Smooth muscle cell (in vitro differentiated cells): ENCODE data around the gene INPP4A. TPM values are rescaled to one million over a fixed set of nuclear protein-coding genes. Genes with fewer than 3 reads are reported as not detected.

Source experiments
- DNase-seq: peaks from one replicate; lab custom pipeline; 2025; ENCODE audit not compliant: unreplicated experiment; lab: John Stamatoyannopoulos, UW
- H2AFZ ChIP-seq: fragments of 200-600 bp; sonication (generic); 2 replicates; pipeline ENCODE4 v1.6.0; 2016; ENCODE audit warnings: antibody characterized with exemption, low read depth, mild to moderate bottlenecking
- H3F3A ChIP-seq: fragments of 200-600 bp; sonication (generic); 2 replicates; pipeline ENCODE4 v1.6.0; 2017; ENCODE audit warnings: antibody characterized with exemption, low read depth
- H3K27ac ChIP-seq: fragments of 200-600 bp; sonication (generic); 2 replicates; pipeline ENCODE4 v1.5.1; 2016; ENCODE audit warnings: low read depth, mild to moderate bottlenecking
- H3K27me3 ChIP-seq: fragments of 200-600 bp; sonication (generic); 2 replicates; pipeline ENCODE4 v1.6.1; 2016; ENCODE audit warnings: low read depth, mild to moderate bottlenecking
- H3K36me3 ChIP-seq: fragments of 200-600 bp; sonication (generic); 2 replicates; pipeline ENCODE4 v1.5.1; 2016; ENCODE audit warnings: low read depth
- H3K4me1 ChIP-seq: fragments of 200-600 bp; sonication (generic); 2 replicates; pipeline ENCODE4 v1.5.1; 2016; ENCODE audit warnings: low read depth
- H3K4me2 ChIP-seq: fragments of 200-600 bp; sonication (generic); 2 replicates; pipeline ENCODE4 v1.6.0; 2016; ENCODE audit warnings: mild to moderate bottlenecking
- H3K4me3 ChIP-seq: fragments of 200-600 bp; sonication (generic); 2 replicates; pipeline ENCODE4 v1.5.1; 2016; ENCODE audit warnings: mild to moderate bottlenecking
- H3K79me2 ChIP-seq: fragments of 200-600 bp; sonication (generic); 2 replicates; pipeline ENCODE4 v1.6.0; 2016; ENCODE audit warnings: low read depth, mild to moderate bottlenecking
- H3K9ac ChIP-seq: fragments of 200-600 bp; sonication (generic); 2 replicates; pipeline ENCODE4 v1.6.0; 2016; ENCODE audit warnings: low read depth
- H3K9me3 ChIP-seq: fragments of 200-600 bp; sonication (generic); replicated peaks from 2 replicates; pipeline ENCODE4 v1.5.1; 2016; ENCODE audit warnings: low read depth
- H4K20me1 ChIP-seq: fragments of 200-600 bp; sonication (generic); 2 replicates; pipeline ENCODE4 v1.6.0; 2016; ENCODE audit warnings: low read depth
- CTCF ChIP-seq: fragments of 200-600 bp; sonication (generic); IDR thresholded peaks from 2 replicates; pipeline ENCODE4 v1.5.1; 2017; ENCODE audit warnings: borderline replicate concordance, mild to moderate bottlenecking, antibody characterized with exemption; ENCODE audit not compliant: insufficient read depth, poor library complexity, severe bottlenecking
- WGBS: methylation state at CpG from one replicate; pipeline ENCODE4 v1.1.7; 2016; ENCODE audit warnings: low lambda C conversion rate; 5-methylcytosine and 5-hydroxymethylcytosine counted together
- polyA plus RNA-seq: library from polyadenylated mRNA; unstranded; fragments of >200 nt; fragmentation: Nextera tagmentation; extraction: Ambion mirVana; gene quantifications from 2 replicates; pipeline ENCODE4 v1.2.1, GENCODE V29; 2016
- total RNA-seq: library from RNA; depleted of rRNA; stranded (reverse); fragments of >200 nt; gene quantifications from 2 replicates; pipeline ENCODE4 v1.2.3, GENCODE V29; 2014

The INPP4A gene
- total and polyA plus RNA-seq, 2 experiments from 2014 or later: 10.1 to 17.3 TPM

GRCh38 chr2:98469862-98470544 lies 25.3 kb downstream of the INPP4A start:
- 97% methylated on average over 11 of the region's 11 CpGs for WGBS
- no peaks in the 10 kb centered on the region for H3F3A ChIP-seq
- H3K4me3 ChIP-seq: no peak overlapping the region
- peaks cover 77% of the 10 kb centered on the region for H4K20me1 ChIP-seq
- H3K79me2 ChIP-seq: peaks cover 28% of the 10 kb centered on the region
- no peaks in the 10 kb centered on the region for H3K9me3 ChIP-seq
- no peak for TF ChIP-seq CTCF
- peaks cover under 1% of the 10 kb centered on the region for H3K4me1 ChIP-seq
- no peaks in the 10 kb centered on the region for H3K36me3 ChIP-seq
- H3K9ac ChIP-seq: no peak overlapping the region
- no peak overlapping the region for H3K4me2 ChIP-seq
- no peak overlapping the region for H2AFZ ChIP-seq
- no peak for DNase-seq
- no peaks in the 10 kb centered on the region for H3K27me3 ChIP-seq
- H3K27ac ChIP-seq: no peak overlapping the region

- DNase-seq: no peak
- Histone ChIP-seq H3K4me1 (peaks cover 3% of the 10 kb centered on the region), H3K4me3 (no peak overlapping the region), H3K9me3 (no peaks in the 10 kb centered on the region), H4K20me1 (peaks cover 77% of the 10 kb centered on the region), H3K36me3 (no peaks in the 10 kb centered on the region), H3F3A (no peaks in the 10 kb centered on the region), H3K9ac (no peak overlapping the region), H3K27me3 (no peaks in the 10 kb centered on the region), H3K4me2 (no peak overlapping the region), H2AFZ (no peak overlapping the region), H3K79me2 (peaks cover 28% of the 10 kb centered on the region), H3K27ac (no peak overlapping the region)
- over 99% methylated on average over 7 of the region's 7 CpGs for WGBS
- TF ChIP-seq CTCF: no peak
Observed at GRCh38 chr2:98470851-98471255, 26.2 kb downstream of the INPP4A start.

- Histone ChIP-seq H3K4me1 (peaks cover 3% of the 10 kb centered on the region), H3K9ac (no peak overlapping the region), H2AFZ (no peak overlapping the region), H3K4me3 (no peak overlapping the region), H3K27ac (no peak overlapping the region), H3K4me2 (no peak overlapping the region), H4K20me1 (peaks cover 77% of the 10 kb centered on the region), H3F3A (no peaks in the 10 kb centered on the region), H3K27me3 (no peaks in the 10 kb centered on the region), H3K79me2 (peaks cover 28% of the 10 kb centered on the region), H3K9me3 (no peaks in the 10 kb centered on the region), H3K36me3 (no peaks in the 10 kb centered on the region)
- WGBS: 95% methylated on average over 10 of the region's 10 CpGs
- no peak for TF ChIP-seq CTCF
- DNase-seq: no peak
Observed at GRCh38 chr2:98471402-98472131, 26.9 kb downstream of the INPP4A start.
